Muscle layer of duodenum (tissue), 2 donors: ENCODE measurements around the gene PXT1.

ENCODE experiments used
- H3K27ac ChIP-seq: one replicate; pipeline ENCODE4 v1.7.0; 2013; ENCODE audit warnings: mild to moderate bottlenecking, low read length
- H3K27me3 ChIP-seq: one replicate; pipeline ENCODE4 v1.7.0; 2013; ENCODE audit warnings: low read depth, mild to moderate bottlenecking, control low read depth, low read length
- H3K36me3 ChIP-seq, 2 donors: one replicate each; pipeline ENCODE4 v1.7.0; 2013; ENCODE audit warnings: low read length in 2 of 2, control low read depth in 1 of 2, mild to moderate bottlenecking in 1 of 2; ENCODE audit not compliant: insufficient read depth in 2 of 2, control insufficient read depth in 1 of 2
- H3K4me1 ChIP-seq, 2 donors: one replicate each; pipeline ENCODE4 v1.7.0; 2013; ENCODE audit warnings: low read length in 2 of 2, mild to moderate bottlenecking in 2 of 2, control low read depth in 1 of 2, moderate library complexity in 1 of 2; ENCODE audit not compliant: insufficient read depth in 2 of 2, control insufficient read depth in 1 of 2
- H3K4me3 ChIP-seq, 2 donors: one replicate each; pipeline ENCODE4 v1.7.0; 2013; ENCODE audit warnings: low read length in 2 of 2, low read depth in 1 of 2, mild to moderate bottlenecking in 1 of 2
- H3K9me3 ChIP-seq, 2 donors: one replicate each; pipeline ENCODE4 v1.7.0; 2013; ENCODE audit warnings: low read length in 2 of 2, control low read depth in 1 of 2, mild to moderate bottlenecking in 1 of 2; ENCODE audit not compliant: control insufficient read depth in 1 of 2
- donor health status: healthy.

The PXT1 gene

DNA sequence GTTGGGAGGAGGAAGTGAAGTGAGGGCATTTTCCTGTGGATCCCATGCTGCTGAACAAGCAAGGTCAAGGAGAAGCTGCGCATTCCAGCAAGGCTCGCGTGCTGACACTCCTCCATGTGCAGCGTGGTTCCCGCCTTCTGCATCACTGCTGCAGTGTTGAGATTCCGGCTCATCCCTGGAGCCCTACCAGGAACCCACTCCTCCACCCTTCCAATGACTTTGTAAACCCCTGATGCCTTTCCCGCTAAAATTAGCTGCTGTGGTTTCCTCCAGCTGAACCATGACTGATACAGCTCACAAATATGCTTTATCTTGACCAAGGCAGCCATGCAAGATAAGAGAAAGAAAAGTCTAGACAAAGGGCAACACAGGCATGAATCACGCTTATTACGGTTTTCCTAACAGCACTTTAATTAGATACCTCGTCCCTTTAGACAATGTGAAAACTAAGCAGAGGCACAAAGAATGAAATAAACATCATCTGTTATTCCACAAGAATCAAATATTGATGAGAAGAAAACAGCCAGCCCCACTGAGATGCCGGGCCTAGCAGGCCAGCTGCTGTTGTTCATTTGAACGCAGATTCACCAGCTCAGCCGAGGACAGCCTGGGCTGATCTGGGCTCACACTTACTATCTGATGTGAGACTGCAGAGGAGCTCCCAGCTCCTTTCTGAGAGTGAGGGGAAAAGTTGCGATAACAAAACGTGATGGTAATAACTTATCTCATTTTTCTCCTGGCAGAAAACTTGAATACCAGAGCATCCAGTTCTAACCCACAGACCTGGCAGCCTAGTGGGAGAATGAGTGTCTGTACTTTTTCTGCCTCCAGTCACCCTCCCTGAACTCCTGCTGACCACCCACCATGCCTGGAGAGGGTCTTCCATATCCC, 91.7 kb downstream of the PXT1 start:
- Histone ChIP-seq H3K4me1 (peaks cover 0 to 7% of the 10 kb centered on the region in 2 donors), H3K27ac (no peak overlapping the region), H3K27me3 (no peaks in the 10 kb centered on the region)

GRCh38 chr6:36350082-36350481, 92.6 kb downstream of the PXT1 start:
- Histone ChIP-seq H3K27me3 (no peaks in the 10 kb centered on the region), H3K9me3 (no peaks in the 10 kb centered on the region), H3K4me3 (no peak overlapping the region), H3K27ac (no peak overlapping the region), H3K36me3 (no peaks in the 10 kb centered on the region), H3K4me1 (peaks cover 0 to 7% of the 10 kb centered on the region in 2 donors)

More for the DNA sequence above, 91.7 kb downstream of the PXT1 start:
- Histone ChIP-seq H3K4me3 (no peak overlapping the region), H3K9me3 (no peaks in the 10 kb centered on the region), H3K36me3 (no peaks in the 10 kb centered on the region)

DNA sequence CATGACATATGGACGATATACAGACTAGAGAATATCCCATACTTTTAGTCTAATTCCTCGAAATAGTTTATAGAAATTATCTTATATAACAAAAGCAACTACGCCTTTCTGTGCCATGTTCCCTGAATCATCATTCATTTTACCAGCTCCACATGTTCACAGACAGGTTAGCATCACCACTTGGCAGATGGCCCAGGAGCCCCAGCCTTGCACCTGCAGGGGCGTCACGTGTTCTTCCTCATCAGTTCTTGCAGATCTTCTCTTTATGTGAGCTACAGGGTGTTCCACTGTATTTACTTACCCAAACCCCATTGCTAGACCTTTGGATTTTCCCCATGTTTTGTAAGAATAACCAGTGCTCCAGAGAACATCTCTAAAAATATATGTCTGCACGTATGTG, 93.4 kb downstream of the PXT1 start:
- H3K4me3 ChIP-seq = no peak overlapping the region
- H3K27me3 ChIP-seq = no peaks in the 10 kb centered on the region
- no peaks in the 10 kb centered on the region for H3K36me3 ChIP-seq
- no peaks in the 10 kb centered on the region for H3K9me3 ChIP-seq
- H3K27ac ChIP-seq = no peak overlapping the region
- peaks cover 0 to 7% of the 10 kb centered on the region in 2 donors for H3K4me1 ChIP-seq

DNA sequence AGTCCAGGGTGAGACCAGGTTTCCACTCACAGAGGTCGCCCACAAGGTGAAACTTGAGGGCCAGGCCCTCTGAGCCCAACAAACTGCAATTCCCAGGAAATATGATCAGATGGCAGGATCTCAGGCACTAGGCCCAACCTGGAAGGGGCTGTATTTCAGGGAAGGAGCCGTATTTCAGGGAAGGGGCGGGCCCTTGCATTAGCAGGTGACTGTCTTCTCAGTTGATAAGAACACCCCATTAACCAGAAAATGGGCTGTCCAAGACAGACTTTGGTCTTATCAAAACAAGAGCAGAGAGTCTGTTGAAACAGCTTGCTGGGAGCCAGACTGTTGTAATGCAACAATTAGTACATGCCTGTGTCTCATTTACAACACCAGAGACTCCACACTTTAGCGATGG, 95.0 kb downstream of the PXT1 start:
- H3K27ac ChIP-seq = no peak overlapping the region

DNA sequence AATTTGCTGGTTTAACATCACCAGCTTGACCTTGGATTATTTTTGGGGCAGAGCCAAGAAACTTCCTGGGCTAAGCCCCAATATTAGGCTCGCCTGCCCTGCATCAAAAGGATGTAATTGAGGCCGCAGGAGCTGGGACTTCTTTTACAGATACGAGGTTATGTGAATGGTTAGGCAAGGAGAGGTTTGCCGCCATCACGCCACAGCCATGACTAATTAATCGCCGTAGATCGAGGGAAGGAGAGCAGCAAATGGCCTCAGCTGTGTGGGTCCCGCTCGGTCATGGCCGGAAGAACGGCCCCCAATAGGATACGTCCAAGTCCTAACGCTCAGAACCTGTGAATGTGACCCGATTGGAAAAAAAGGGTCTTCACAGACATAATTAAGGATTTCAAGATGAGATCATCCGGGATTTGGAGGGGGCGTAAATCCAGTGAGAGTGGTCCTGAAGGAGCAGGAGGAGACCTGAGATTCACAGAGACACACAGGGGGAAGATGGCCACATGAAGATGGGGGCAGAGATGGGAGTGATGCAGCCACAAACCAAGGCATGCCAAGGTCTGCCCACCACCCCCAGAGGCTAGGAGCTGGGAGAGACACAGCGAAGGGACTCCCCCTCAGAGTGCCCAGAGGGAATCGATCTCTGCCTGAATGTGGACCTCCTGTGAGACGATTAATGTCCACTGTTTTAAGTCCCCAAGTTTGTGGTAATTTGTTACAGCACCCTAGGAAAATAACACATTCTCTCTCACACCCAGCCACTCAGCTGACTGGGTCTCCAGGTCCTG, 96.0 kb downstream of the PXT1 start:
- Histone ChIP-seq H3K27me3 (no peaks in the 10 kb centered on the region), H3K36me3 (no peaks in the 10 kb centered on the region), H3K4me1 (peaks cover 0 to 7% of the 10 kb centered on the region in 2 donors), H3K4me3 (no peak overlapping the region), H3K27ac (no peak overlapping the region), H3K9me3 (no peaks in the 10 kb centered on the region)

More for the DNA sequence above, 95.0 kb downstream of the PXT1 start:
- Histone ChIP-seq H3K27me3 (no peaks in the 10 kb centered on the region), H3K4me3 (no peak overlapping the region), H3K36me3 (no peaks in the 10 kb centered on the region), H3K4me1 (peaks cover 0 to 7% of the 10 kb centered on the region in 2 donors), H3K9me3 (no peaks in the 10 kb centered on the region)

- peaks cover 0 to 6% of the 10 kb centered on the region in 2 donors for H3K4me1 ChIP-seq
- H3K4me3 ChIP-seq = no peak overlapping the region
- no peaks in the 10 kb centered on the region for H3K9me3 ChIP-seq
- no peak overlapping the region for H3K27ac ChIP-seq
- H3K27me3 ChIP-seq = no peaks in the 10 kb centered on the region
- no peaks in the 10 kb centered on the region for H3K36me3 ChIP-seq
Observed at GRCh38 chr6:36345681-36346466, 96.8 kb downstream of the PXT1 start.

DNA sequence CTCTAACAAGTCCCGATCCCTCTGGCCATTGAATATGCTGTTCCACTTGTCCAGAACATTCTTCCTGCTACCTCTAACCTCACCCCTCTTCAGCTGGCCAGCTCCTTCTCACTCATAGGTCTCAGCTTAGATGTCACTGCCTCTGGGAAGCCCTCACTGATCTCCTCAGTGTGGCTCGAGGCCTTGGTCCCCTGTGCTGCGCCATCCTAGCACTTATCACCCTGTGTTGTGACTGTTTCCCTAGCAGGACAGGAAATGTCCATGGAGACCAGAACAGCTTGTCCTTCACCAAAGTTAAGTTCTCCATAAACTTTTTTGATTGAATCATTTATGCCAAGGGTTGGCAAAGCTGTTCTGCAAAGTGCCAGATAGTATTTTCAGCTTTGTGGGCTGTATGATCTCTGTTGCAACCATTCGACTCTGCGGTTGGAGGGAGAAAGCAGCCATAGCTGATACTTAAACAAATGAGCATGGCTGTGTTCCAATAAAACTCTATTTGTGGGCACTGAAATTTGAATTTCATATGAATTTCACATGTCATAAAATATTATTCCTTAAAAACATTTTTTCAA, 99.5 kb downstream of the PXT1 start:
- no peak overlapping the region for H3K27ac ChIP-seq
- no peaks in the 10 kb centered on the region for H3K9me3 ChIP-seq
- no peak overlapping the region for H3K4me3 ChIP-seq
- no peaks in the 10 kb centered on the region for H3K36me3 ChIP-seq
- peaks cover 0 to 4% of the 10 kb centered on the region in 2 donors for H3K4me1 ChIP-seq
- H3K27me3 ChIP-seq = no peaks in the 10 kb centered on the region

- Histone ChIP-seq H3K27ac (peak overlapping the region; percentile 80), H3K4me1 (peaks cover 0 to 4% of the 10 kb centered on the region in 2 donors), H3K9me3 (no peaks in the 10 kb centered on the region), H3K27me3 (peaks cover 3% of the 10 kb centered on the region), H3K36me3 (no peaks in the 10 kb centered on the region), H3K4me3 (peak overlapping the region; percentile 32 to 54)
Observed at GRCh38 chr6:36340618-36341454, 101.8 kb downstream of the PXT1 start.
